Fibroblast of lung (primary cell): ENCODE data around the gene GALNT18.

Experiments
- EZH2 ChIP-seq: IDR thresholded peaks from 2 replicates; pipeline ENCODE4 v1.5.1; 2012; ENCODE audit warnings: low read length, control low read depth, mild to moderate bottlenecking; ENCODE audit errors: missing control alignments
- TF ChIP-seq, protein P1 (sequence below), 2 donors: IDR thresholded peaks in 1 of 2; conservative IDR thresholded peaks in 1 of 2; 1 replicate in 1 of 2; 2 replicates in 1 of 2; pipeline ENCODE4 v1.5.1; 2011 to 2012; ENCODE audit warnings: low read length in 2 of 2, control low read depth in 1 of 2, inconsistent platforms in 1 of 2, low read depth in 1 of 2, mild to moderate bottlenecking in 1 of 2

DNA sequence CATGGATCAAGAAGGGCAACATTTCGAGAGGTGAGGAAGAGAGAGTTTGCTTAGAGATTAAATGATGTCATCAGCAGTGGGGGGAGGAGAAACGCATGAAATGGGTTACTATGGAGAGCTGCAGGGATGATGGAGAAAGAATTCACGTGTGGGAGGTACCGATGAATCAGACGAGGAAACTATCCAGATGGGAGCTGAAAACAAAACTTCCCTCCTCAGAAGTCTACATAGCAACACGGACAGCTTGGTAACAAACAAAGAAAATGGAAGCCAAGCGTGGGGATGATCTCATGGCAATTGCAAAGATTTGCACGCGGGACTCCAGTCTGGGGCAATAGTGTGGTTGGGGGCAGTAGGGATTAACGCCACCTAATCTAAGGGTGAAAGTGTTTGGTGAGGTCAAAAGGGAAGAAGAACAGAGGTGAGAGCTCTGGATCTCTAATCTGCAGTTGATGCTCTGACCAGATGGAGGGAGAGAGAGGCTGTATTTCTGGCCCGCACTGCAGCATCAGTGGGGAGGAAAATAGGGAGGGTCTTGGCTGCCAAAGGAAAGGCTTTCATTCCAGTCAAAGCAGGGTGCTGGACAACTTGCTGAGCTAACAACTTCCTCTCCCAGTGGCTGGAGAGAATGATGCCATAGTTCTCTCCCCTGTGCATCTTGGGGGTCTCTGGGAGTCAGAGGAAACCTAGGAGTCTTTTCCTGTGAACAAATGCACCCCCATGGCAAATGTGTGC lies 225.3 kb downstream of the GALNT18 start:
- TF ChIP-seq, protein P1, sequence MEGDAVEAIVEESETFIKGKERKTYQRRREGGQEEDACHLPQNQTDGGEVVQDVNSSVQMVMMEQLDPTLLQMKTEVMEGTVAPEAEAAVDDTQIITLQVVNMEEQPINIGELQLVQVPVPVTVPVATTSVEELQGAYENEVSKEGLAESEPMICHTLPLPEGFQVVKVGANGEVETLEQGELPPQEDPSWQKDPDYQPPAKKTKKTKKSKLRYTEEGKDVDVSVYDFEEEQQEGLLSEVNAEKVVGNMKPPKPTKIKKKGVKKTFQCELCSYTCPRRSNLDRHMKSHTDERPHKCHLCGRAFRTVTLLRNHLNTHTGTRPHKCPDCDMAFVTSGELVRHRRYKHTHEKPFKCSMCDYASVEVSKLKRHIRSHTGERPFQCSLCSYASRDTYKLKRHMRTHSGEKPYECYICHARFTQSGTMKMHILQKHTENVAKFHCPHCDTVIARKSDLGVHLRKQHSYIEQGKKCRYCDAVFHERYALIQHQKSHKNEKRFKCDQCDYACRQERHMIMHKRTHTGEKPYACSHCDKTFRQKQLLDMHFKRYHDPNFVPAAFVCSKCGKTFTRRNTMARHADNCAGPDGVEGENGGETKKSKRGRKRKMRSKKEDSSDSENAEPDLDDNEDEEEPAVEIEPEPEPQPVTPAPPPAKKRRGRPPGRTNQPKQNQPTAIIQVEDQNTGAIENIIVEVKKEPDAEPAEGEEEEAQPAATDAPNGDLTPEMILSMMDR (conservative IDR thresholded peaks at IDR 0.05 in 1 of 2, IDR thresholded peaks at IDR 0.05 in 1 of 2; ENCODE audit: low read depth in 1 of 2, low read length in 2 of 2) = no peak
- TF ChIP-seq EZH2 = no peak
